HG03175 (cell line): ENCODE data around the gene MOB1B.
"Not testable (repeated sequence)": the region's sequence is repeated elsewhere in the genome, so short reads cannot be mapped to it uniquely, and the experiment has no call there.

Source experiments
- ATAC-seq: cut with Tn5 transposase; IDR thresholded peaks from one replicate; pipeline ENCODE4 v1.9.1; 2021; ENCODE audit warnings: mild to moderate bottlenecking, moderate library complexity; ENCODE audit not compliant: unreplicated experiment

MOB1B gene

DNA sequence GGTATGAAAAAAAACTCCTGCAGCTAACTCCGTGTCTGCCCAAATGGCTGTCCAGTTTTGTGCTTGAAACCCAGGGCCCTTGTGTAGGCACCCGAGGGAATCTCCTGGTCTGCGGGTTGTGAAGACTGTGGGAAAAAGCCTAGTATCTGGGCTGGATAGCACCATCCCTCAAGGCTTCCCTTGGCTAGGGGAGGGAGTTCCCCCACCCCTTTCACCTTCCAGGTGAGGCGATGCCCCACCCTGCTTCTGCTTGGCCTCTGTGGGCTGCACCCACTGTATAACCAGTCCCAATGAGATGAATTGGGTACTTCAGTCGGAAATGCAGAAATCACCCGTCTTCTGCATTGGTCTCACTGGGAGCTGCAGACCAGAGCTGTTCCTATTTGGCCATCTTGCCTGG is 102.9 kb downstream of the MOB1B start:
- not testable (repeated sequence) for ATAC-seq

DNA sequence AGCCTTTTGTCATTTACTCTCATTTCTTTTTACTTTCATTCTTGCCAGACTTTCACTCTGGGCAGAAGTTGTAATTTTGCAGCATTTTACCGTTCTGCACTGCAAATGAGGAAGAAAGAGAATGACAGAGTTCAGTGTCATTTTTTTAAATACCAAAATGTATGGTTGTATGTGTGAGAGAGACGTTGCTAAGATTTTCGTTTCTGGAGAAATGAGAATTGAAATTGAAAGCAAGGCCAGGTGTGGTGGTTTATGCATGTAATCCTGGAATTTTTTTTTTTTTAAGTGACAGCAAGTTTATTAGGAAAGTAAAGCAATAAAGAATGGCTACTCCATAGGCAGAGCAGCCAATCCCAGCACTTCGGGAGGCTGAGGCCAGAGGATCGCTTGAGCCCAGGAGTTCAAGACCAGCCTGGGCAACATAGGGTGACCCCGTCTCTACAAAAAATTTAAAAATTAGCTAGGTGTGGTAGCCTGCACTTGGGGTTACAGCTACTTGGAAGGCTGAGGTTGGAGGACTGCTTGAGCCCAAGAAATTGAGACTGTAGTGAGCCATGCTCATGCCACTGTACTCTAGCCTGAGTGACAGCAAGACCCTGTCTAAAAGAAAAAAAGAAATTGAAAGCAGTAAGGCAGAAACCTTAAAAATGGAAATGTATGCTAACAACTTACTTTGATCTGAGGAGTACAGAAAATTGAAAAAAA is 104.2 kb downstream of the MOB1B start:
- peak; percentile 90 for ATAC-seq

GRCh38 chr4:71008196-71008595 is 106.0 kb downstream of the MOB1B start:
- no peak for ATAC-seq

DNA sequence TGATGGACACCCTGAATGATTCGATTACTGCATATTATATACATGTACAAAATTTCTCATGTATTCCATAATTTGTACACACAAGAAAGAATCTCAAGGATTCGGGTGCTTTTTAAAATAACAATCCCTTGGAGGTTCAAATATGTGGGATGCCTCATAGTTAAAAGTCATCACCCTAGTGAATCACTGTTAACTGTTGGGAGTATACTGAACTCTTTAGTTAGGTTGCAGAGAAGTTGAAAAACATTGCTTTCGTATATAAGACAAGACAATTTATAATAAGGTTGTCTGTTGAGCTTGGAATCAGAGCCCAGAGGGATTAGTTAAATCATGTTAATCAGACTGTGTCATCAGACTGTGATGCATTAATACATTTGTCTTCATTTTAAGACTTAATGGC is 106.9 kb downstream of the MOB1B start:
- ATAC-seq: no peak

- peak; percentile 47 for ATAC-seq
Observed at GRCh38 chr4:71009890-71010588, 107.9 kb downstream of the MOB1B start.

DNA sequence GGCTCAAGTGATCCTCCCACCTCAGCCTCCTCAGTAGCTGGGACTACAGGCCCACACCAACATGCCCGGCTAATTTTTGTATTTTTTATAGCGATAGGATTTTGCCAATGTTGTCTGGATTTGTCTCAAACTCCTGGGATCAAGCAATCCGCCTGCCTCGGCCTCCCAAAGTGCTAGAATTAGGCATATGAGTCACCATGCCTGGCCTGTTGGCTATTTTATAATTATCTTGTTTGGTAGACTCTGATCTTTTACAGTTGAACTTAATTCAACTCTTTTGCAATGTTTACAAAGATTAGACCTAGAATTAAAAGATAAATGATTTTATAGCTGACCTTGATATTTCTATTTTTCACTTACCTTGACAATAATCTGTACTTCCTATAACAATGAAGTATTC is 109.3 kb downstream of the MOB1B start:
- no peak for ATAC-seq

GRCh38 chr4:71017391-71017790 is 115.2 kb downstream of the MOB1B start:
- not testable (repeated sequence) for ATAC-seq

DNA sequence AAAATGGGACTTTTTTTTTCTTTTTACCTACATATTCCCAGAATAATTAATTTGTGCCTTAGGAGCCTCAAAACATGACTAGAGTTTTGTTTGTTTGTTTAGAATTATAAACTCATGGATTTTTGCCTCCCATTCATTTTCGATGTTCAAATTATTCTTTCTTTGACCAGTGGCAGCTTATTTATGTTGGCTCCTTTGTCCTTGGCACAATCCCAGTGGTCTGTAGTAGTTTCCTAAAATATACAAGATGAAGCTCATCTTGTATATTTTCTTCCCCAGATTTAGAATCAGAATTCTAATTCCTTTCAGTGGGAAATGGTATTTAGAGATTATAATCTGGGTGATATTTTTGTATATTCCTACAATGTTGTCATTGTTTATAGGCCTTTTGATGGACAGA is 118.4 kb downstream of the MOB1B start:
- no peak for ATAC-seq

DNA sequence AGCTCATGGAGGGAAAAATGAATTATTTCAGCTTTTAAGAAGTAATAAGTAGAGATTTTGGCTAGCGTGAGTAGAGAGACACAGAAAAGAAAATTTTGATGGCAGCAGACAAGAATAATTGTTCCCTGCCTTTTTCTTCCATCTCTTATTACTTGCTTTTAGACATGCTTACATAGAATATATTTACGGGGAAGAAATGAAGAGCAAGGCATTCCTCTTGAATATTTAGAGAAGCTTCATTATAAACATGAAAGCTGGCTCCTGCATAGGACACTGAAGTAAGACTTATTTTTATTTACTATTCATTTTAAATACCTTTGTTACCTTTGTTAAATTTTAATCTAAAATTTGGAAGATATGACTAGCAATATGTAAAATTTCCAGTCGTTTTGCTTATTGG is 123.5 kb downstream of the MOB1B start:
- no peak for ATAC-seq

GRCh38 chr4:71026086-71026485 is 123.9 kb downstream of the MOB1B start:
- no peak for ATAC-seq

DNA sequence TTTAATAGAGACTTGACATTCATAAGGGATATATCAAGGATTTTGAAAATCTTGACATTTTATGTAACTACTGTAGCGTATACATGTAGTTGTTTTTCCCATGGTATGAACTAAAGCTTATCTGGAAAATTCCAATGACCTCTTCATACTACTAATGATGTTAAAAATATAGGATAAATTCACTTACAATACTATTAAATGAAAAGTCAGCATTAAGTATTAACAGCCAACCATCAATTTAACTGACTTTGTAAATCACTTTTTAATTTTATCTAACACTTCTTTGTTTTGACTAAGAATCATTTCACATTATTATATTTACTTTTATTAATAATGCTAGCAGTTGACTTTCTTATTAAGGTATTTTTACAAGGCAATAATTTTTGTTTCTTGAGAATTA is 125.4 kb downstream of the MOB1B start:
- no peak for ATAC-seq

DNA sequence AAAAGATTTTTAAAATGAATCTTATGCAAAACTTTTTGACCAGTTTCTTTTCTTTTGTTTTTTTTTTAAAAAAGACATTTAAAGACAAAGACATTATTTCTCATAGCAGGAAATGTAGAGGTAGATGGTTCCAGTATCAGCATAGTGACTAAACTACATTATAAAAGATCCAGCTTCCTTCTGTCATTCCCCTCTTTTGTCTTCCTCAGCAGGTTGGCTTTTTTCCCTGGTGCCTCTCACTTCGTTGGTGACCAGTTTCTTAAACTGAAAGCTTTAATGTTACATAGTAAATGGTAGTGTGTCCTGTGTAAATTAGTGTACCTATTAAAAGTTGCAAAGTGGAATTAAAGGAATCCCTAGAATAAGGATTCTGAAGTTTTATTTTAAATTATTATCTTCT is 127.3 kb downstream of the MOB1B start:
- ATAC-seq: no peak

DNA sequence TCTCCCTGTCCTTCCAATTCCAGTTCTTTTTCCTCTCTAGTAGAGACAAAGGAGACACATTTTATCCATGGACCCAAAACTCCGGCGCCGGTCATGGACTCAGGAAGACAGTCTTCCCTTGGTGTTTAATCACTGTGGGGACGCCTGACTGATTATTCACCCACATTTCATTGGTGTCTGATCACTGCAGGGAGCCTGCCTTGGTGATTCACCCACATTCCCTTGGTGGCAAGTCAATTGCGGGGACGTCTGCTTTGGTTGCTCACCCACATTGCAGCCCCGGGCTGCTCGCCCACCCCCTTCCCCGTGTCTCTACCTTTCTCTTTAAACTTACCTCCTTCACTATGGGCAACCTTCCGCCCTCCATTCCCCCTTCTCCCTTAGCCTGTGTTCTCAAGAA is 129.9 kb downstream of the MOB1B start:
- not testable (repeated sequence) for ATAC-seq
